ENCODE measurements around the gene CCDC24.

DNA sequence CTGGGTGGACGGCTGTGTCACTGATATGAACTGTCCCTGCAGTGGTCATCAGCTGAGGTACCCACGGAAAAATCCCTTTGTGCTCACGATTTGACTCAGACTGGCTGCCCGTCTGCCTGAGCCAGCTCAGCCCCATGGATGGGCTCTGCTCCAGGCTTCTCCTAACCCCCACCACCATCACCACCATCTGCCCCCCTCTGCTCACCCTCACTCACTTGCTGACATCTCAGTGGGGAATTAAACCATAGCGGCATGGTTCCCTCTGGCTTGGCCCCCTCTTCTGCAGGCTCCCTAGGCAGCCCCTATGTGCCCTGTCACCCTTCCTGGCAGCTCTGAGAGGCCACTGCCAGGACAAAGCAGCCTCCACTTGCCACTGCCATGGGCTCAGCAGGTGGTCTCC lies 22.6 kb downstream of the CCDC24 start:
- no peak for TF ChIP-seq MTA2 (IDR thresholded peaks at IDR 0.05; ENCODE audit: low read depth)
- no peak for TF ChIP-seq CBFB (CRISPR knock-in tag; IDR thresholded peaks at IDR 0.05)
- no peak for TF ChIP-seq FOXP4 (CRISPR knock-in tag; IDR thresholded peaks at IDR 0.05; ENCODE audit: borderline replicate concordance)
- TF ChIP-seq ZNF184 (CRISPR knock-in tag; IDR thresholded peaks at IDR 0.05) = no peak
- TF ChIP-seq, protein P1, sequence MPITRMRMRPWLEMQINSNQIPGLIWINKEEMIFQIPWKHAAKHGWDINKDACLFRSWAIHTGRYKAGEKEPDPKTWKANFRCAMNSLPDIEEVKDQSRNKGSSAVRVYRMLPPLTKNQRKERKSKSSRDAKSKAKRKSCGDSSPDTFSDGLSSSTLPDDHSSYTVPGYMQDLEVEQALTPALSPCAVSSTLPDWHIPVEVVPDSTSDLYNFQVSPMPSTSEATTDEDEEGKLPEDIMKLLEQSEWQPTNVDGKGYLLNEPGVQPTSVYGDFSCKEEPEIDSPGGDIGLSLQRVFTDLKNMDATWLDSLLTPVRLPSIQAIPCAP (CRISPR knock-in tag; IDR thresholded peaks at IDR 0.05; ENCODE audit: borderline replicate concordance) = no peak
- TF ChIP-seq SIN3A (IDR thresholded peaks at IDR 0.05; ENCODE audit: borderline replicate concordance in 2 of 2, control insufficient read depth in 1 of 2, low read depth in 2 of 2, low read length in 2 of 2) = no peak
- no peak for TF ChIP-seq CREBBP (IDR thresholded peaks at IDR 0.05; ENCODE audit: low read depth, low read length)
- no peak for TF ChIP-seq CTCF (IDR thresholded peaks at IDR 0.05 in 2 of 3, conservative IDR thresholded peaks at IDR 0.05 in 1 of 3; ENCODE audit: insufficient read depth in 2 of 3, low read depth in 1 of 3, low read length in 3 of 3)
- no peak for TF ChIP-seq HSF4 (CRISPR knock-in tag; IDR thresholded peaks at IDR 0.05; ENCODE audit: borderline replicate concordance)
- TF ChIP-seq SIRT6 (IDR thresholded peaks at IDR 0.05; ENCODE audit: low read depth, low read length) = no peak
- no peak for TF ChIP-seq MAZ (CRISPR knock-in tag; conservative IDR thresholded peaks at IDR 0.05 in 1 of 2, IDR thresholded peaks at IDR 0.05 in 1 of 2)
- TF ChIP-seq FOXM1 (IDR thresholded peaks at IDR 0.05; ENCODE audit: low read depth) = no peak
- TF ChIP-seq FOXM1 (CRISPR knock-in tag; IDR thresholded peaks at IDR 0.05; ENCODE audit: low read depth) = no peak
- TF ChIP-seq JUN (IDR thresholded peaks at IDR 0.05; ENCODE audit: borderline replicate concordance, low read depth, low read length) = no peak
- TF ChIP-seq JUN (CRISPR knock-in tag; IDR thresholded peaks at IDR 0.05; ENCODE audit: borderline replicate concordance) = no peak
